GM19351 (cell line): Measurements from ENCODE around the gene TBC1D22A.

Experiments
- ATAC-seq: cut with Tn5 transposase; IDR thresholded peaks from one replicate; pipeline ENCODE4 v1.9.1; 2021; ENCODE audit warnings: mild to moderate bottlenecking, moderate library complexity; ENCODE audit not compliant: unreplicated experiment

Gene TBC1D22A

DNA sequence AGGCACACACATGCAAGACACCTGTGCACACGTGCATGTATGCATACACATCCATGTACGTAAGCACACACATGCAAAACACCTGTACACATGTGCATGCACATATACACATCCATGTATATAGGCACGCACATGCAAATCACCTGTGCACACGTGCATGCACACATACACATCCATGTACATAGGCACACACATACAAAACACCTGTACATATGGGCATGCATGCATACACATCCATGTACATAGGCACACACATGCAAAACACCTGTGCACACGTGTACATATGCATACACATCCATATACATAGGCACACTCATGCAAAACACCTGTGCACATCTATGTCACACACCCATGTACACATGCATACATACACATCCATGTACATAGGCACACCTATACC, 458.3 kb downstream of the TBC1D22A start:
- ATAC-seq, result no peak

DNA sequence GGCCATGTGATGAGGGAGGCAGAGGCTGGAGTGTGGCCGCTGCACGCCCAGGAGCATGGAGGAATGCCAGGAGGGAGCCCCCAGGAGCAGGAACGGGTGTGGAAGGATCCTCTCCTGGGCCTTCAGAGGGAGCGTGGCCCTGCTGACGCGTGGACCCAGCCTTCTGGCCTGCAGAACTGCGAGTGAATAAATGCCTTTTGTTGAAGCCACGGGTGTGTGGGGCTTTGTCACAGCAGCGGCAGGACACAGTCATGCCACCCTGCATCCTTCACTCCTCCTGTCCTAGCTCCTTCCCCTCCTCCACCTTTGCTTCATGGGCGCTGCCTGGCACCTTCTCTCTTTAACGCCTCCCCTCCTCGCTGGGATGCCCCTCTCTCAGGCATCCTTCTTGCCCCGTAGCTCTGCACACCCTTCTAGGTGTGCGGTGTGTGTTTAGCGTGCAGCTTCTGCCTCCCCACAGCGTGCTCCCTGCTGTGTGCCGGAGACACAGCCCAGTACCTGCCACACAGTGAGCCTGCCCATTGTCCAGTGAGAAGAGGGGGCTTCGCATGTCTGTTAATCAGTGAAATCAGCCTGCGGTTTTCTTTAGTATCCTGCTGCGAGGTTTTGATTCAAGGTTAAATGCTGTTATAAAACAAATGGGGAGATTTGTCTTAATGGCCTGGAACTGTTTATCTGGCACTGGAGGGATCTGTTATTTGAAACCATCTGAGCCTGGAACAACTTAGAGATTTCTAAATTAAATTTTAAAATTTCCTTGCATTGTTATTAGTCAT, 459.6 kb downstream of the TBC1D22A start:
- ATAC-seq, result no peak
